DMS153 (cell line): Measurements from ENCODE around the gene ANKRD30B.
"Not testable (repeated sequence)": the region's sequence is repeated elsewhere in the genome, so short reads cannot be mapped to it uniquely, and the experiment has no call there.

Experiments
- DNase-seq: peaks from one replicate; lab custom pipeline; 2025; lab: John Stamatoyannopoulos, UW

ANKRD30B gene, protein sequence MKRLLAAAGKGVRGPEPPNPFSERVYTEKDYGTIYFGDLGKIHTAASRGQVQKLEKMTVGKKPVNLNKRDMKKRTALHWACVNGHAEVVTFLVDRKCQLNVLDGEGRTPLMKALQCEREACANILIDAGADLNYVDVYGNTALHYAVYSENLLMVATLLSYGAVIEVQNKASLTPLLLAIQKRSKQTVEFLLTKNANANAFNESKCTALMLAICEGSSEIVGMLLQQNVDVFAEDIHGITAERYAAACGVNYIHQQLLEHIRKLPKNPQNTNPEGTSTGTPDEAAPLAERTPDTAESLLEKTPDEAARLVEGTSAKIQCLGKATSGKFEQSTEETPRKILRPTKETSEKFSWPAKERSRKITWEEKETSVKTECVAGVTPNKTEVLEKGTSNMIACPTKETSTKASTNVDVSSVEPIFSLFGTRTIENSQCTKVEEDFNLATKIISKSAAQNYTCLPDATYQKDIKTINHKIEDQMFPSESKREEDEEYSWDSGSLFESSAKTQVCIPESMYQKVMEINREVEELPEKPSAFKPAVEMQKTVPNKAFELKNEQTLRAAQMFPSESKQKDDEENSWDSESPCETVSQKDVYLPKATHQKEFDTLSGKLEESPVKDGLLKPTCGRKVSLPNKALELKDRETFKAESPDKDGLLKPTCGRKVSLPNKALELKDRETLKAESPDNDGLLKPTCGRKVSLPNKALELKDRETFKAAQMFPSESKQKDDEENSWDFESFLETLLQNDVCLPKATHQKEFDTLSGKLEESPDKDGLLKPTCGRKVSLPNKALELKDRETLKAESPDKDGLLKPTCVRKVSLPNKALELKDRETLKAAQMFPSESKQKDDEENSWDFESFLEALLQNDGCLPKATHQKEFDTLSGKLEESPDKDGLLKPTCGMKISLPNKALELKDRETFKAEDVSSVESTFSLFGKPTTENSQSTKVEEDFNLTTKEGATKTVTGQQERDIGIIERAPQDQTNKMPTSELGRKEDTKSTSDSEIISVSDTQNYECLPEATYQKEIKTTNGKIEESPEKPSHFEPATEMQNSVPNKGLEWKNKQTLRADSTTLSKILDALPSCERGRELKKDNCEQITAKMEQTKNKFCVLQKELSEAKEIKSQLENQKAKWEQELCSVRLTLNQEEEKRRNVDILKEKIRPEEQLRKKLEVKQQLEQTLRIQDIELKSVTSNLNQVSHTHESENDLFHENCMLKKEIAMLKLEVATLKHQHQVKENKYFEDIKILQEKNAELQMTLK (N-terminal part only)

DNA sequence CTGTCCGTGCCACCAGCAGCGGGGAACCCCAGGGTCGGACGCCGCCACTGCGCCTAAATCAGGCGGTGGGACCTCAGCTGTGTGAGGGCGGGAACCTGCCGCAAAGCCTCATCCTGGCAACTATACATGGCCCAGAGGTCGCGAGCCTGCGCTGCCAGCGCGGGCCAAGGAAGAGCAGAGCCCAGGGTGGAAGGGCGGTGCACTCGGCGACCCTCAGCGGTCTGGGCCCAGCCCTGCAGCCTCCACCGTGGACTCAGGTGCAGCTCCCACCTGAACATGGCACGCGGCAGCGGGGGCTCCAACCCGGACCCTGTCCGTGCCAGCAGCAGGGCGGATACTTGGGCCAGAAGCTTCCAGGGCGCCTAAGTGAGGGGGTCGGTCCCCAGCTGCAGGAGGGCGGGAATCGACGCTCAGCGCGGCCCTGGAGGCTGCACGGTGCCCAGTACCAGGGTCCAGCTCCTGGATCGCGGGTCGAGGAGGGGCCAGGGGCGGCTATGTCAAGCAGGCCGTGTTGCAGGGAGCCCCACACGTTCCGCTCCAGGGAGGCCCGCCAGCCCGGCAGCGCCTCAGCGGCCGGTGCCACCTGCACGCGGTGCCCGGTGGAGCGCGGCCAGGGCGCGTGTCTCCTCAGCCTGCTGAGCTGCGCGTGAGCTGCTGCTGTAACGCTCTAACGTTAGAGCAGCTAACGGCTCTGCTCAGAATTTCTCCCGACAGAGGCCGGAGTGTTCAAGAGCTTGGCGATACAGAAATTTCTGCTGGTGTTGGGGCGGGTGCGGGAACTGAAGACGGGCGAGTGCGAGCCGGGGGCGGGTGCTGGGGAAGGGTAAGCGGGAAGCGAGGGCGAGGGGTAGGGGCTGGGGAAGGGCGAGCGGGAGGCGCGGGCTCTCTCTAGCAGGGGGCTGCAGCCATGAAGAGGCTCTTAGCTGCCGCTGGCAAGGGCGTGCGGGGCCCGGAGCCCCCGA lies at the start of gene ANKRD30B:
ANKRD30B (plus strand) TSS at position 660 of the 962 bp plus-strand sequence; CDS start at position 908, 248 bp downstream.
- no peak for DNase-seq

DNA sequence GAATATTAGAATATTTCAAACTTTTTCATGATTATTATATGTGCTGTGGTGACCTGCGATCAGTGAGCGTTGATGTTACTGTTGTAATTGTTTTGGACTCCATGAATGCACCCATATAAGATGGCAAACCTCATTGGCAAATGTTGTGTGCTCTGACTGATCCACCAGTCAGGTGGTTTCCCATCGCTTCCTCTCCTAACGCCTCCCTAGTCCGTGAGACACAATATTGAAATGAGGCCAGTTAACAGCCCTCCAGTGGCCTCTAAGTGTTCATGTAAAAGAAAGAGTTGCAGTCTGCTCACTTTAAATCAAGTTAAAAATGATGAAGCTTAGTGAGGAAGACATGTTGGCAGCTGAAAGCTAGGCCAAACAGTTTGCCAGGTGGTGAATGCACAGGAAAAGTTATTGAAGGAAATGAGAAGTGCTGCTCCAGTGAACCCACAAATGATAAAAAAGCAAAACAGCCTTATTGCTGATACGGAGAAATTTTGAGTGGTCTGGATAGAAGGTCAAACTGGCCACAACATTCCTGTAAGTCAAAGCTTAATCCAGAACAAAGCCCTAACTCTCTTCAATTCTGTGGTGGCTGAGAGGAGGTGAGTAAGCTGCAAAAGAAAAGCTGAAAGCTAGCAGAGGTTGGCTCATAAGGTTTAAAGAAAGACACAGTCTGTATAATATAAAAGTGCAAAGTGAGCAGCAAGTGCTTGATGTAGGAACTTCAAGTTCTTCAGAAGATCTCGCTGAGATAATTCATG lies 46.5 kb upstream of the ANKRD30B start:
- not testable (repeated sequence) for DNase-seq

DNA sequence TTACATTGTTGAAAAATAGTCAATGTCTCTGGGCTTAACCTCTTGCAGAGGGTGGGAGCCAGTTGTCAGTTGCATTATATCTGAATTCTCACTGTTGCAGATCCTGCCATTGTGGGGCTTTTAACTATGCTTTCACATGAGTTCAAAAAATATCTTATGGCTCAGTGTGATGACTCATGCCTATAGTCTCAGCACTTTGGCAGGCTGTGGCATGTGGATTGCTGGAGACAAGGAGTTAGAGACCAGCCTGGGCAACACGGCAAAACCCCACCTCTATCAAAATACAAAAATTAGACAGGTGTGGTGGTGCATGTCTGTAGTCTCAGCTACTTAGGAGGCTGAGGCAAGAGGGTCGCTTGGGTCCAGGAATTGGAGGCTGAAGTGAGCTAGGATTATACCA lies 38.2 kb upstream of the ANKRD30B start:
- not testable (repeated sequence) for DNase-seq

DNA sequence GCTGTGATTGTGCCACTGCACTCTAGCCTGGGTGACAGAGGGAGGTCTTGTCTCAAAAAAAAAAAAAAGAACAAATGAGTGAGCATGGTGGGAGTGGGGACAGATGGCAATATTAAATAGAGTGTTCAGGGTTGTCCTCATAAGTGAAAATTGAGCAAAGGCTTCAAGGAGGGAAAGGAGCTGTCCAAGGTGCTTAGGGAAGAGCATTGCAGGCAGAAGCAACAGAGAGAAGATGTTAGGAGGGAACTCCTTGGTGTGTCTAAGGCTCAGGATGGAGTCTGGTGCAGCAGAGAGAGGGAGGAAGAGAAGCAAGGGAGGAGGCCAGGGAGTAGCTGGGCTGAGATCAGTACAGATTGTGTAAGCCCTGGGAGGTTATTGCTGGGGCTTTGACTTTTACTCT lies 26.4 kb upstream of the ANKRD30B start:
- DNase-seq, result not testable (repeated sequence)

DNA sequence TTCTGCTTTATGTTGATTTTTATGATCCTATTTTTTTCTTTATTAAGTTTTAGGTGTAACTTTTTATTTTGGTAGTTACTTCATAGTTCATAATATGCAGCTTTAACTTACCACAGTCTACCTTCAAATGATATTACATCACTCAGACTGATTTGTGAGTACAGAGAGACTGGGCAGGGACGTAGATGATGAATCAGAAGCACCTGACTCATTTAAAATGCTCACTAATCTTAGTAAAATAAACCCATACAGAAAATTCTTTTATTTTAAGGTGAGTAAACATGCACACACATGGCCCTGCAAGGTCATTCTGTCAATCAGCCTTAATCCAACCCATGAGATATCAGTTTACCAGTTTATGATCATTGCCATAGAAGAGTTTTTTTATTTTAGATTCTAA lies 8.9 kb upstream of the ANKRD30B start:
- not testable (repeated sequence) for DNase-seq

DNA sequence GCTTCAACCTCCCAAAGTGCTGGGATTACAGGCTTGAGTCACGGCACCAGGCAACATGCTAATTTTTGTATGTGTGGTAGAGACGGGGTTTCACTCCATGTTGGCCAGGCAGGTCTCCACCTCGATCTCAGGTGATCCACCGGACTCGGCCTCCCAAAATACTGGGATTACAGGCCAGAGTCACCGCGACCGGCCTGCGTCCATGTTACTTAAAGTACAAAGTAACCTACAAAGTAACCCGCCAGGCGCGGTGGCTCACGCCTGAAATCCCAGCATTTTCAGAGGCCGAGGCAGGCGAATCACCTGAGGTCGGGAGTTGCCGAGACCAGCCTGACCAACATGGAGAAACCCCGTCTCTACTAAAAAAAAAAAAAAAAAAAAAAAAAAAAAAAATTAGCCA lies 1.1 kb upstream of the ANKRD30B start:
- DNase-seq, result no peak

DNA sequence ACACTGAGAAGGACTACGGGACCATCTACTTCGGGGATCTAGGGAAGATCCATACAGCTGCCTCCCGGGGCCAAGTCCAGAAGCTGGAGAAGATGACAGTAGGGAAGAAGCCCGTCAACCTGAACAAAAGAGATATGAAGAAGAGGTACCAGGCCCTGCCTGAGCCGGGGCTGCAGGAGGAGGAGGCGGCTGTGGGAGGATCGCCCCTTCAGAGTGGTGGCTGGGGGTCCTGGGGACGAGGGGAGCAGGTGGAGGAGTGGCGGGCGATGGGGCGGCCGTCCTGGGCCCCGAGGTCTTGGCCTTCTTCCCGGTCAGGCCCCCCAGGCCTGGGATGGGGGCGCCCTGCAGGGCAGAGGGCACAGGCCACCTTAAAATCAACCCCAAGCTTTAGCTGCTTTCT lies 524 bp downstream of the ANKRD30B start:
- no peak for DNase-seq

DNA sequence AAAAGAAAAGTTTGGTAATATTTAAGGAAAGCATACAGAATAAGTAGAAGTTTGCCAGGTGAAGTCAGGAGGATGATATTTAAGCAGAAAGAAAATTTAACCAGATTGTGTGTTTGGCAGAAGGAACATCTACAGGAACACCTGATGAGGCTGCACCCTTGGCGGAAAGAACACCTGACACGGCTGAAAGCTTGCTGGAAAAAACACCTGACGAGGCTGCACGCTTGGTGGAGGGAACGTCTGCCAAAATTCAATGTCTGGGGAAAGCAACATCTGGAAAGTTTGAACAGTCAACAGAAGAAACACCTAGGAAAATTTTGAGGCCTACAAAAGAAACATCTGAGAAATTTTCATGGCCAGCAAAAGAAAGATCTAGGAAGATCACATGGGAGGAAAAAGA lies 15.6 kb downstream of the ANKRD30B start:
- DNase-seq, result not testable (repeated sequence)

DNA sequence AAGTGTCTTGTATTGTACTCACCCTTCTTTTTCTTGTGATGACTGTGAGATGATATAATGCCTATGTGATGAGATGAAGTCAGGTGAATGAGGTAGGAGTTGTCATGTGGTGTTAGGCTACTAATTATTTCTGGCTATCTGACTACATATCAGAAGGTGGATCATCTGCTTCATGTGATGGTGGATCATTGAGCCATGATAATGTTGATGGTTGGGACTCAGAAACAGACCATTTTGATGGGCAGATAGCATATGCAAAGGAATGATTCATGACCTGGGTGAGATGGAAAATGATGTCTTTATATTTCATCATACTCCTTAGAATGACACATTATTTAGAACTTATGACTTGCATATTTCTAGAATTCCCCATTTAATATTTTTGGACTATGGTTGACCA lies 19.5 kb downstream of the ANKRD30B start:
- no peak for DNase-seq

DNA sequence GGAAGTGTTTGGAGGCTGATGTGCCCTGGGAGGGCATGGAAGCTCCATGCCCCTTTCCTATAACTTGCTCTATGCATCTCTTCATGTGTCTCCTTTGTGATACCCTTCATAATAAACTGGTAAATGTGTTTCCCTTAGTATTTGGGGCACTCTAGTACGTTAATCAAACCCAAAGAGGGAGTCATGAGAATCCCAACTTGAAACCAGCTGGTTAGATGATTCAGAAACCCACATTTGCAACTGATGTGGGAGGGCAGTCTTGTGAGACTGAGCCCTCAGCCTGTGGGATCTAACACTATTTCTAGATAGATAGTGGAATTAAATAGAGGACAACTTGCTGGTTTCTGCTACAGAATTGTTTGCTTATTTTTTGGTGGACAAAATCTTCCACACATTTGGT lies 20.3 kb downstream of the ANKRD30B start:
- no peak for DNase-seq

DNA sequence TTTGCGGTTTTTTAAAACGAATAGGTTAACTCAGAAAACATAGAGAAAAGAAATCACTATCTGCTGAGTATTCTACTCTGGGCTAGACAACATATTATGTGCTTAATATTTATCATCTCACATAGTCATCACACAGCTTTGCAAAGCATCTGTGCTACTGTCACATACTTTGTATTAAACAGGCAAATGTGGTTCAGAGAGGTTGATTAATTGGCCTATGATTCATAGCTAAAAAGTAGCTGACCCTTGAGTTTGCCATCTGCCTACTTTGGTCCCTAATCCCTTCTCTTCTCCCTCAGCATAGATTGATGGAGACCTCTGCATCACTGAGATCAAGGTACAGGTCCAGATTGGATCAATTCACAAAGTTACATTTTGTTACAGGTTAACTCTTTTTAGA lies 21.4 kb downstream of the ANKRD30B start:
- DNase-seq, result no peak

DNA sequence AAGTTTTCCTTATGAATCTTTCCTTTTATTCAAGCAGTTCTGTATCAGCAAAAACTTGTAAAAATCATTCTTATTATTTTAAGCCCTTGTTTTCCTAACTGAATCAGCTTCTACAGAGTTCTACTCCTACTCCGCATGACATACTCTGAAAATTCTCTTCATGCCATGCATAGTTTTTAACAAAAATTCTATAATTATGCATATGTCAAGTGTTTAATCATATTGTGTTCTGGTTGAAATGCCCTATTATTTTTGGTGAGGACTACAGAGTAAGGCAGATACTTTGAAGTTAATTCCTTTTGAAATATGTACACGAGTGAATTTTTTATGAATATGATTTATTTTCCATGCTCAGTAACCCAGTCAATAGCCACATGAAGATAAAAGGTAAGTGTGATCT lies 28.8 kb downstream of the ANKRD30B start:
- no peak for DNase-seq

DNA sequence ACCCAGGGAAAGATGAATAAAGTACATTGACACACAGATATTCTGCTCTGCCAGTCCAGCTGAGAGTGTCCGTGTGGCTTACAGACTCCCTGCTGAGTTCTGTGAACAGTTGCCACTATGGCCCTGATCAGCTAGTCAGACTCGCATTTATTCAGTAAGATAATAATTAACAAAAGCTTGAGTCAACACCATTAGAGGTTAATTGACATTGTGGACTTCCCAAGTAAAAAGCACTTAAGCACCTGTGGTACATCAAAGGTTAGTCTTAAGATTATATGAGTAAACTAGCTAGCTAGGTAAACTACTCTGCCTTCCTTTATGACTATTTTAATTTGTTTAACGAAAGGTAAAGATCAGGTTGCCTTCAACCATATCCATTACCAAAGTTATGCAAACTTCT lies 33.7 kb downstream of the ANKRD30B start:
- no peak for DNase-seq

DNA sequence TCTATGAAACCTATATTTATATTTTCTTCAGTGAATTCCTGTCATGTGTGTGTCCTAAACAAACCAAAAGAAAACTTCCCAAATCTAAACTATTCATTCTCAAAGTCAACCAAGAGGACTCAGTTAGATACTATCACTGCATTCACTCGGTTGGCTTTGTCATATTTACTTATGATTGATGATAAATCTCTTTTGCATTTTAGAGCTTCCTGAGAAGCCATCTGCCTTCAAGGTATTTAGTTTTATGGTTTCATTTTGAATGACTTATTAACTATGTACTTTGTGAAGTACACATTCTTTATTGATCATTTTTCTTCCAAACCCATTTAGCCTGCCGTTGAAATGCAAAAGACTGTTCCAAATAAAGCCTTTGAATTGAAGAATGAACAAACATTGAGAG lies 36.2 kb downstream of the ANKRD30B start:
- DNase-seq, result no peak

DNA sequence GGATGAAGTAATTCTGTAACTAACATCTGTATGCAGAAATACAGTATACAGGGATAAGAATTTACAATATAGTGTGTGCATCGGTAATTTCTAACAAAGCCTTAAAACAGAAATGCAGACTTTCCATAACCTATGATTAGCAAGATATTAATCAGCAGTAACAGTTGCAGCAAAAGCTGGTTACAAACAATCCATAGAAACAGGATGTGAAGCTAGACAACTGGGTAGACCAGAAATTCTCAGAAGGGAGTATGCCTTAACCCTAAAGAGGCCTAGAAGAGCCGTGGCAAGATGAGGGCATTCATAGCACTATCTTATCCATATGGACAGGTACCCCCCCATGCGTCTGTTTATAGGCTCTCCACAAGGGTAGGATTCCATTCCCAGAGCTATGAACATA lies 48.9 kb downstream of the ANKRD30B start:
- DNase-seq, result not testable (repeated sequence)

DNA sequence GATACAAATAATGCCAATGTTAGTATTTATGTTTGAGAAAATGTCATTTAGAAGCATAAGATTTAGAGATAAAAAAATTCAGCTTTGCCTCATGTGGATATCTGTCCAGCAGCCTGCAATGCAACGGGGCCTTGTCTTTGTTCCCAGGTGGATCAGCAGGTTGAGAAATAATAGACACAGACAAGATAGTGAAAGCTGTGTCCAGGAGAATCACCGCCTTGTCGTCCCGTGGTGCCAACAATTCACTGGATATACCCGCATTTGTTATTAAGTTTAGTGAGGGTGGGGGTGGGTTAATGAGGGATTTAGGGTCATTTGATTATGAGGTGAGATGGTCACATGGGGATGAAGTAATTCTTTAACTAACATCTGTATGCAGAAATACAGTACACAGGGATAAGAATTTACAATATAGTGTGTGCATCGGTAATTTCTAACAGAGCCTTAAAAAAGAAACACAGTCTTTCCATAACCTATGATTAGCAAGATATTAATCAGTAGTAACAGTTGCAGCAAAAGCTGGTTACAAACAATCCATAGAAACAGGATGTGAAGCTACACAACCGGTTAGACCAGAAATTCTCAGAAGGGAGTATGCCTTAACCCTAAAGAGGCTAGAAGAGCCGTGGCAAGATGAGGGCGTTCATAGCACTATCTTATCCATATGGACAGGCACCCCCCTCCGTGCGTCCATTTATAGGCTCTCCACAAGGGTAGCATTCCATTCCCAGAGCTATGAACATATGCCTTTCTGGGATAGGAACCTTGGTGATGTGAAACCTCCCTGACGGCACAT lies 50.2 kb downstream of the ANKRD30B start:
- DNase-seq, result not testable (repeated sequence)

DNA sequence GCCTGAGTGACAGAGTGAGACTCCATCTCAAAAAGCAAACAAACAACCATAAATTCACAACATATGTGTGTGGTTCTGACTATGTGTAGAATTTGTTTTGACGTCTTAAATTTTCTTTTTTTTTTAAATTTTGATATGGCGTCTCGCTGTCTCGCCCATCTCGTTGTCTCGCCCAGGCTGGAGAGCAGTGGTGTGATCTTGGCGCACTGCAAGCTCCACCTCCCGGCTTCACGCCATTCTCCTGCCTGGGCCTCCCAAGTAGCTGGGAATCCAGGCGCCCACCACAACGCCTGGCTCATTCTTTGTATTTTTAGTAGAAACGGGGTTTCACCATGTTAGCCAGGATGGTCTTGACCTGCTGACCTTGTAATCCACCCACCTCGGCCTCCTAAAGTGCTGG lies 63.1 kb downstream of the ANKRD30B start:
- DNase-seq, result not testable (repeated sequence)

DNA sequence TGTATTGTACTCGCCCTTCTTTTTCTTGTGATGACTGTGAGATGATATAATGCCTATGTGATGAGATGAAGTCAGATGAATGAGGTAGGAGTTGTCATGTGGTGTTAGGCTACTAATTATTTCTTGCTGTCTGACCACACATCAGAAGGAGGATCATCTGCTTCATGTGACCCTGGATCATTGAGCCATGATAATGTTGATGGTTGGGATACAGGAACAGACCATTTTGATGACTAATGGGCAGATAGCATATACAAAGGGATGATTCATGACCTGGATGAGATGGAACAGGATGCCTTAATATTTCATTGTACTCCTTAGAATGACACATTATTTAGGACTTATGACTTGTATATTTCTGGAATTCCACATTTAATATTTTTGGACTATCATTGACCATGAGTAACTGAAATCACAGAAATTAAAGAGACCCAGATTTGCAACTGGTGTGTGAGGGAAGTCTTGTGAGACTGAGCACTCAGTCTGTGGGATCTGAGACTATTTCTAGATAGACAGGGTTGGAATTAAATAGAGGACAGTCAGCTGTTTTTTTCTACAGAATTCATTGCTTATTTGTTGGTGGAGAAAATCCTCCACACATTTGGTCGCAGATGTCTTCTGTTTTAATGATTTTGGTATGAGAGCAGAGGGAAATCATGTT lies 79.1 kb downstream of the ANKRD30B start:
- DNase-seq, result not testable (repeated sequence)

DNA sequence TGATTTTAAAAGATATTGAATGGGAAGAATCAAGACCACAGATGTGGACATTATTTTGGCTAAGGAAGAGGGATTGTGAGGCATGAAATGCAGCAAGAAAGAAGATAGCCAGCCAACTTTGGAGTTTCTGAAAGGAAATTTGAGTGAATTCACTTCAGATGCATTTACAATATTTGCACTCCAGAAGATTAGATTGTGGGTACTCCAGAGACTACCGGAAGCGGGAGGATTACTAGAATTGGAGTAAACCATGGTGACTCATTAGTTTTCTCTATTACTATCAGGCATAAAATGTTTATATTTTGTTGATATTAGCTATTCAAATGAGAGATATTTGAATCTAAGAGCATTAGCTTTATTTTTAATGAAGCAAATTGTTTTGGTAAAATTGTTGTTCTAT lies 93.6 kb downstream of the ANKRD30B start:
- not testable (repeated sequence) for DNase-seq
